Kidney tubule cell (primary cell): ENCODE data around the gene PRKCB.
"Not testable (repeated sequence)": the region's sequence is repeated elsewhere in the genome, so short reads cannot be mapped to it uniquely, and the experiment has no call there.

ENCODE experiments used
- DNase-seq: peaks from one replicate; pipeline ENCODE4 v3.0.0-alpha.2; 2018; ENCODE audit warnings: low spot score

Gene PRKCB

DNA sequence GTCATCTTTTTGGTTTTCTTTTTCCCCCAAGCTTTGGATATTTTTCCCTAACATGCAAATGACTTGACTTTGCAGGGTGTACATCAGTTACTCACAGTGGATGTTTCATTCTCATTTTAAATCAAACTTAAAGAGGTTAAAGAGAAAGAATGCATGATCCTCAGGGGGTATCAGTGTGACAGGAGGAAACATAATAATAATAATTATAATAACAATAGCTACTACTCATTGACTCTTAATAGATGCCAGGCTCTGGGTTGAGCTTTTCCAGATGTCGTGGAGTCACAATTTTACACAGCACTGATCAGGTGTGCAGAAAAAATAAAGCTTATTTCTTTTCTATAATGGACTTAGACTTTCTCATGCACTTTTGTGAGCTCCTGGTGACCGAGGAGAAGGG lies 263.1 kb downstream of the PRKCB start:
- no peak for DNase-seq

DNA sequence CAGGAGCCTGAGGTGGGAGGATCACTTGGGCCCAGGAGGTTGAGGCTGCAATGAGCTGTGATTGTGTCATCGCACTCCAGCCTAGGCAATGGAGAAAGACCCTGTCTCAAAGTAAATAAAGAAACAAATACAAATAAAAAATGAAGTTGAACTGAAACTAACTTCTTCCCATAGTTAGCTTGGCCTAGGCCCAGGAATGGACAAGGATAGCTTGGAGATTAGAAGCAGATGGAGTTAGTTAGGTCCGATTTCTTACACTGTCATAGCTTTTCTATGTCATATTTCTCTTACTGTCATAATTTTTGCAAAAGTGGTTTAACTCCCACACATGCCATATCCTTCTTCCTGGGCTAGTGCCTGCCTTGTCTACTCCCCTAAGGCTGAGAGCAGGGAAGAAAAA lies 265.6 kb downstream of the PRKCB start:
- DNase-seq = no peak

- DNase-seq = no peak
These were observed 266.5 kb downstream of the PRKCB start for GRCh38 chr16:24102209-24102660.

DNA sequence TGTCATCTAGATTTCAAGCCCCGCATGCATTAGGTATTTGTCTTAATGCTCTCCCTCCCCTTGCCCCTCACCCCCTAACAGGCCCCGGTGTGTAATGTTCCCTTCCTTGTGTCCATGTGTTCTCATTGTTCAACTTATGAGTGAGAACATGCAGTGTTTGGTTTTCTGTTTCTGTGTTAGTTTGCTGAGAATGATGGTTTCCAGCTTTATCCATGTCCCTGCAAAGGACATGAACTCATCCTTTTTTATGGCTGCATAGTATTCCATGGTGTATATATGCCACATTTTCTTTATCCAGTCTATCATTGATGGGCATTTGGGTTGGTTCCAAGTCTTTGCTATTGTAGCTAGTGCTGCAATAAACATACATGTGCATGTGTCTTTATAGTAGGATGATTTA lies 269.7 kb downstream of the PRKCB start:
- DNase-seq = not testable (repeated sequence)

DNA sequence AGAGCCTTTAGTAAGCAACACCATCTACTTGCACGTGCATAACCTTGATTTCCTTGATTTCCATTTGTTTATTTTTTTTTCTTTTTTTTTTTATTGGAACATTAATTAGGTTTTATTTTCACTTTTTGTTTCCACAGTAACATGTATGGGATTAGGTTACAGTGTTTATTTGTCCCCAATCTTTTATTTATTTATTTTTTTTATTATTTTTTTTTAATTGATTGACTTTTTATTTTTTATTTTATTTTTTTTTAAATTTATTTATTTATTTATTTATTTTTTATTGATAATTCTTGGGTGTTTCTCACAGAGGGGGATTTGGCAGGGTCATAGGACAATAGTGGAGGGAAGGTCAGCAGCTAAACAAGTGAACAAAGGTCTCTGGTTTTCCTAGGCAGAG lies 272.3 kb downstream of the PRKCB start:
- not testable (repeated sequence) for DNase-seq

DNA sequence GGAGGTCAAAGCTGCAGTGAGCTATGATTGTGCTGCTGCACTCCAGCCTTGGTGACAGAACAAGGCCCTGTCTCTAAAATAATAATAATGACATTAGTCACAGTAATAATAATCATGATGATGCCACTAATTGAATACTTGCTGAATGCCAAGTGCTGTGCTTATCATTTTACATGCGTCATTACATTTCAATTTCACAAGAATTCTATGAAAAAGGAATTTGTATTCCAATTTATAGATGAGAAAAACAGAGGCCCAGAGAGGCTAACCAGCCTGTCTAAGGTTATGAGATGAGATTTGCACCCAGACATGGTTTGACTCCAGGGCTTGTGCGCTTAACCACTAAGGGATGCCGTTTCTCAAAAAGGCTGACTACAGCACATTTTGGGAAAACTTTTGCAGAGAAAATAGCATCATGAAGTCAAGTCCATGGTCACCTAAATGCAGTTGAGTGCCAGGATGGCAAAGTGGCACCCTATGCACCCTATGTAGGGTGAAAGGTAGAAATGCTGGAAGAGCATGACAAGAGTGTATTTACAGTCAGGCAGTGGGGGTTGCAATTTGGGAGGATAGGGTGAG lies 276.0 kb downstream of the PRKCB start:
- no peak for DNase-seq

DNA sequence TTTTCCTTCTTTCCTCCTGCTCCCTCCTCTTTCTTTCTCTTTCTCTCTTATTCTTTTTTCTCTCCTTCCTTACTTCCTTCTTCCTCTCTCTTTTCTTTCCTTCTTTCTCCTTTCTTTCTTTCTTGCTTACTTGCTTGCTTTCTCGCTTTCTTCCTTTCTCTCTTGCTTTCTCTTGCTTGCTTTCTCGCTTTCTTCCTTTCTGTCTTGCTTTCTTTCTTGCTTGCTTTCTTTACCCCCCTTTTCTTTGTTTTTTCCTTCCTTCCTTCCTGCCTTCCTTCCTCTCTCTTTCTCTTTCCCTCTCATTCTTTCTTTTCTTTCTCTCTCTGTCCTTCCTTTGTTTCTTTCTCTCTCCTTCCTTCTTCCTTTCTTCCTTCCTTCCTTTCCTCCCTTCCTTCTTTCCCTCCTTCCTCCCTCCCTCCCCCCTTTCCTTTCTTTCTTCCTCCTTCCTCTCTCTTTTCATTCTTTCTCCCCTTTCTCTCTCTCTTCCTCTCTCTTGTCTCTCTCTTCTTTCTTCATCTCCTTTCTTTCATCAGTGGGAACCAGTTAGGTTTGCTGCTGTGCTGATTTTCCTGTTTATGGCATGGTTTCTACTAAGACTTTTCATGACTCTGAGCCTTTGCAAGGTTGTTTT lies 277.4 kb downstream of the PRKCB start:
- no peak for DNase-seq

- no peak for DNase-seq
These were observed 279.1 kb downstream of the PRKCB start for GRCh38 chr16:24114876-24115275.

GRCh38 chr16:24116046-24116776 lies 280.4 kb downstream of the PRKCB start:
- DNase-seq = no peak

DNA sequence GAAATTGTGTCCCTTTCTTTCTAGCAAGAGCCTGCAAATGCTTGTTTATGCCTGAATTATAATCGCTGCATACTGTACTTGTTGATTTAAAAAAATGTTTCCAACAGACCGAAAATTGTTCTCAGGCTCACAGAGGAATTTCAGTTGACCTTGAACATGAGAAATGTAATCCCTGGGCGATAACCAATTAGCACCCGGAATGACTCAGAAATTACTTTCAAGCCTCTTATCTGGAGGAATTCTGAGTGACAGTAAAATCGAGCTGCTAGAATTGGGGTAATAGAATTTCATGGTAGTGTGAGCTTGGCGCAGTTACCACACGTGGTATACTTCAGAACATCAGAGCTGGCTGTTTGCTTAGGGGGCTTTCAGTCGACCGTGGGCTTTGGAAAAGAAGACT lies 281.2 kb downstream of the PRKCB start:
- DNase-seq = no peak

- DNase-seq = no peak
These were observed 281.9 kb downstream of the PRKCB start for GRCh38 chr16:24117680-24118079.

DNA sequence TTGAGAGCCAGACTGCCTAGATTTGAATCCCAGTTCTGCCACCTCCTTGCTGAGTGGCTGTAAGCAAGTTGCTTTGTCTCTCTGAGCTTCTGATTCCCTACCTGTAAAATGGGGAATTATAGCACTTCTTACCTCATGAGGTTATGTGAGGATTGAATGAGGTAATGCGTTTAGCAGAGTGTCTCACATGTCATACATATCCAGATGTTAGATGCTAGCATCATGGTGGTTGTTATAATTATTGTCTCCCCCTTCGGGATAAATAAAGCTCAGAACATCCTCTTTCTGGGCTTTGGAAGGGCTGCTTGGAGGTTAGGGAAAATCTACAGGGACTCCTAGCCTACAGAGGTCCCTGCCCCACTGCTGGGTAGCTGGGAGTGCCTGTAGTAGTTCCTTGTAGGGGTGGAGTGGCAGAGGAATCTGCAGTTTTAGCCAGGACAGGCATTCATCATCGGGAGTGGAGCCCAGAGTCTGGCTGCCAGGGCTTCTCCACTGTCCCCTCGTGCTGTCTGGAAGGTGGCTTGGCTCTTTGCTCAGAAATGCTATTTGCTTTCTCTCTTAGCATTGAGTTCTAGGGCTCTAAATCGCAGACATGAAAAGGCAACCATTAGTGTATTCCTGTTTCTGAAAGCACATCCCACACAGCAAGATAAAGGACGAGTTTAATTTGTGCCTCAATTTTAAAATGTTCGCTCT lies 282.5 kb downstream of the PRKCB start:
- no peak for DNase-seq

- no peak for DNase-seq
These were observed 284.0 kb downstream of the PRKCB start for GRCh38 chr16:24119807-24120206.

DNA sequence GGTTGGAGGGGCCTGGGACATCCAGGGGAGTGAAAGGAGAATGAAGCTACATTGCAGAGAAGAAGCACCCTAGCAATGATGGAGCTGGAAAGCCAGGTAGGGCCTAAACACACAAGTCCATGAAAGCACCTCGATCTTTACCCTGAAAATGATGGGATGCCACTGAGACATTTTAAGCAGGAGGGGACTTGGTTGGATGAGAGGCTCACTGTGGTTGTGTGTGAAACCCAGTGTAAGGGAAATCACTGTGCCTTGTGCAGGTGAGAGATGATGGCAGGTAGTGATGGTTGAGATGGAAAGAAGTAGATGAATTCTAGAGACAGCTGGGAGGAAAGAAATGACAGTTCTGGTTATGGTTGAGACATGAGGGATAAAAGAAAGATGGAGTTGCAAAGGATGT lies 287.5 kb downstream of the PRKCB start:
- no peak for DNase-seq

- no peak for DNase-seq
These were observed 288.5 kb downstream of the PRKCB start for GRCh38 chr16:24124291-24124690.

GRCh38 chr16:24125214-24125613 lies 289.4 kb downstream of the PRKCB start:
- no peak for DNase-seq

DNA sequence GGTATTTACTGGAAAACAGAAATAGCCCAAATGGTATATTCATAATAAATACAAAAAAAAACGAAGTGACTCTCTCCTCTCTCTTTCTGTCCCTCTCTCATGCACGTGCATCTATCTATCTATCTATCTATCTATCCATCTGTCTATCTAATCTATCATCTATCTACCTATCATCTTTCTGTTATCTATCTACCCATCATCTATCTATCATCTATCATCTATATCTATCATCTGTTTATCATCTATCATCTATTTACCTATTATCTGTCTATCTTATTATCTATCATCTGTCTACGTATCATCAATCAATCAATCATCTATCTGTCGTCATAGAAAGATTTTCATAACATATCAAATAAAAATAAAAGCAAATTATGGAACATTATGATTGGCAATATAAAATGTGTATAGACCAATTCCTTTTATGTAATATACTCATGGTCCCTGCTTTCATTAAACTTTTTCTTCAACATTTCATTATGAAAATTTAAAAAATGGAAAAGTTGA lies 293.7 kb downstream of the PRKCB start:
- no peak for DNase-seq

- DNase-seq = no peak
These were observed 294.8 kb downstream of the PRKCB start for GRCh38 chr16:24130494-24131085.

DNA sequence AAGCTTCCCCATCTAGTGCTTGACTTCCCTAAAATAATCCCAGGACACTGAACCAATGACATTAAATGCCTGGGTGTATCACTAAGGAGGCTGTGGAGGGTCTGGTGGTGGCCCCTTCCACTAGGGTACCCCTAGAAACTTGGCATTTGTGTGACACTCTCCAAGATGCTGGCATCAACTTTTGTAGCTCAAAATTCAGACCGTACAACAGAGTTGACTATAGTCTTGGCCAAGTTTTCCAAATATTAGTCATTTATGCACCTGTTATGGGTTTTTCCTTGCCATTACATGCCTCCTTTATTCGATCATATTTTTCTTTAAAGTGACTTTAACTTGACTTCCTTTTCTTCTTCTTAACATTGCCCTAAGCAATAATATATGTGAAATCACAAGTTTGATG lies 295.5 kb downstream of the PRKCB start:
- DNase-seq = no peak

DNA sequence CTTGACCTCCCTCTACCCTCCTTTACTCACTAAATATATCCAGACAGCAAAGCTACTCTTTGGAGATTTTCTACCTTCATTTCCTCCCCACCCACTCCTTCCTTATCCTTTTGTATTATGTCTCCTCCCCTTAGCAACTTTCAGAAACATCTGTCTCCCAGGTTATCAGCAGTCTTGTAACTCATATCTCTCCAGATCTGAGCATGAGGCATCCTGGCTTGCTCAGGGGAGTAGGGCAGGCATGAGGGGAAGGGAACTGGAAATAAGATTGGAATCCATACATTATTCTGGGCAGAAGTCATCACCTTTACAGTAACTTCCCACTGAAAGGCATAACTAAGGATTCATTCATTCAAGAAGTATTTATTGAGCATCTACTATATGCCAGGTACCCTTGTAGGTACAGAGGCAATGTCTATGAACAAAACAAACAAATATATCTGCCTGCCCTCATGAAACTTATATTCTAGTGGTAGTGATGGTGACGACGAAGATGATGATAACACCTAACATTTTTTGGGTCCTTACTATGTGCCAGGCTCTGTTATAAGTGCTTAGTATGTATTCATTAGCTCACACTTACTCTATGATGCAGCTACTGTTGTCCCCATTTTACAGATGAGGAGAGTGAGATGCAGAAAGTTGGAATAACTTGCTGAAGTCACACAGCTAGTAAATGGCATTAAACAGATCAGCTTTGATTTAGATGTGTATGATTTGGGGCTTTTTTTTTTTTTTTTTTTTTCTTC lies 296.4 kb downstream of the PRKCB start:
- no peak for DNase-seq

DNA sequence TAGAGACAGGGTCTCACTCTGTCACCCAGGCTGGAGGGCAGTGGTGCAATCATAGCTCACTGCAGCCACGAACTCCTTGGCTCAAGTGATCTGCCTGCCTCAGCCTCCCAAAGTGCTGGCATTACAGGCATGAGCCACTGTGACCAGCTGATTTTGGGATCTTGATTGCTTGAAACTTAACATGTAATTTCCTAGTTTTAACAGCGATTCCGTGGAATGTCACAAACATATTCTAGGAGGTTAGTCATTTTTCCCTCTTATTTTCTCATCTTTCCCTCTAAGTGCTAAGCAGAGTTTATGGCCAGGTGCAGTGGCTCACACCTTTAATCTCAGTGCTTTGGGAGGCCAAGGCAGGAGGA lies 297.0 kb downstream of the PRKCB start:
- no peak for DNase-seq
